Spleen (tissue), 7 donors: ENCODE results near the gene MTG2.

Experiments
- POLR2A ChIP-seq, 3 donors: fragments of 450-650 bp; IDR thresholded peaks; one replicate each; pipeline ENCODE4 v1.5.1; 2017; ENCODE audit warnings: antibody characterized with exemption in 3 of 3, mild to moderate bottlenecking in 1 of 3
- TF ChIP-seq, protein P1 (sequence below), 11 experiments: fragments of 200-600 bp in 7 of 11; fragments of 450-650 bp in 4 of 11; sonication (generic) in 4 of 11; IDR thresholded peaks in 8 of 11; conservative IDR thresholded peaks in 3 of 11; 1 replicate in 7 of 11; 2 replicates in 4 of 11; pipeline versions ENCODE4 v1.4.0 to v1.8.0; 2016 to 2021; ENCODE audit warnings: antibody characterized with exemption in 11 of 11, inconsistent platforms in 4 of 11, mild to moderate bottlenecking in 1 of 11
- donor health status: DM: no; HTN: no; CAD: no; lungs with moderate emphysema.
- donor health status: DM: no; HTN: no; CAD: no.
- donor health status: DM: no; HTN: no; CAD: no.

DNA sequence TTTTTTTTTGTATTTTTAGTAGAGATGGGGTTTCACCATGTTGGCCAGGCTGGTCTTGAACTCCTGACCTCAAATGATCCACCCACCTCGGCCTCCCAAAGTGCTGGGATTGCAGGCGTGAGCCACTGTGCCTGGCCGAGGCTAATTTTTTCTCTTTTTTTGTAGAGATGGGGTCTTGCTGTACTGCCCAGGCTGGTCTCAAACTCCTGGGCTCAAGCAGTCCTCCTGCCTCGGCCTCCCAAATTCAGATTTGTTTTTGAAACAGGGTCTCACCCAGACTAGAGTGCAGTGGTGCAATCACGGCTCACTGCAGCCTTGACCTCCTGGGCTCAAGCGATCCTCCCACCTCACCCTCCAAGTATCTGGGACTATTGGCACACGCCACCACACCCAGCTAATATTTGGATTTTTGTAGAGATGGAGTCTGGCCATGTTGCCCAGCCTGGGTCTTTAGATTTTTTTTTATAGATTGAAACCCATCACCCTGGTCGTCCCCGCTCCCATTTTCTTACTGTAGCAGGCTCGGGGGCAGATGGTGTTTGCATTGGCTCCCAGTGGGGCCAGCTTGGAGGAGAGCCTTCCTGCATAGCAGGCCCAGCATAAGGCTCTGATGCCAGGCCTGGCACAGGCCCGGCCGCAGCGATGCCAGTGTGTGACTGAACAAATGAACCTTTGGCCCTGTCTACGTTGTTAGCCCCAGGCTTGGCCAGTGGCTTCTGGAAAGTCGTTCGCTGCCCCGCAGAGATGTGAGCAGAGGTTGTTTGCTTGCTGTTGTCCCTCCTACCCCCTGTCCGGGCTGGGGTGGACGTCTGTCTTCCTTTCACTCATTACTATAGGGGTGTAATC is 4.3 kb upstream of the MTG2 start:
- TF ChIP-seq, protein P1, sequence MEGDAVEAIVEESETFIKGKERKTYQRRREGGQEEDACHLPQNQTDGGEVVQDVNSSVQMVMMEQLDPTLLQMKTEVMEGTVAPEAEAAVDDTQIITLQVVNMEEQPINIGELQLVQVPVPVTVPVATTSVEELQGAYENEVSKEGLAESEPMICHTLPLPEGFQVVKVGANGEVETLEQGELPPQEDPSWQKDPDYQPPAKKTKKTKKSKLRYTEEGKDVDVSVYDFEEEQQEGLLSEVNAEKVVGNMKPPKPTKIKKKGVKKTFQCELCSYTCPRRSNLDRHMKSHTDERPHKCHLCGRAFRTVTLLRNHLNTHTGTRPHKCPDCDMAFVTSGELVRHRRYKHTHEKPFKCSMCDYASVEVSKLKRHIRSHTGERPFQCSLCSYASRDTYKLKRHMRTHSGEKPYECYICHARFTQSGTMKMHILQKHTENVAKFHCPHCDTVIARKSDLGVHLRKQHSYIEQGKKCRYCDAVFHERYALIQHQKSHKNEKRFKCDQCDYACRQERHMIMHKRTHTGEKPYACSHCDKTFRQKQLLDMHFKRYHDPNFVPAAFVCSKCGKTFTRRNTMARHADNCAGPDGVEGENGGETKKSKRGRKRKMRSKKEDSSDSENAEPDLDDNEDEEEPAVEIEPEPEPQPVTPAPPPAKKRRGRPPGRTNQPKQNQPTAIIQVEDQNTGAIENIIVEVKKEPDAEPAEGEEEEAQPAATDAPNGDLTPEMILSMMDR (IDR thresholded peaks at IDR 0.05 in 8 of 11, conservative IDR thresholded peaks at IDR 0.05 in 3 of 11) = no peak
- no peak for TF ChIP-seq POLR2A (IDR thresholded peaks at IDR 0.05)
